ENCODE results near the gene CREB5. TPM values are rescaled to one million over a fixed set of nuclear protein-coding genes. Genes with fewer than 3 reads are reported as not detected.

CREB5 gene
- total RNA-seq, 2 experiments from 2014 or later = not detected

- no peak for DNase-seq
- no peak overlapping the region for H3K4me3 Mint-ChIP-seq
- ChIA-PET POLR2A (no interaction called here), CTCF (no interaction called here)
- no peaks in the 10 kb centered on the region for H3K9me3 Mint-ChIP-seq (ENCODE audit: insufficient read depth)
- H3K36me3 Mint-ChIP-seq (ENCODE audit: low read depth) = no peaks in the 10 kb centered on the region
- no peak for ATAC-seq
- no peak overlapping the region for H3K27ac Mint-ChIP-seq
- no peaks in the 10 kb centered on the region for H3K4me1 Mint-ChIP-seq (ENCODE audit: low read depth)
- H3K27me3 Mint-ChIP-seq (ENCODE audit: low read depth) = no peaks in the 10 kb centered on the region
Measured at GRCh38 chr7:28717445-28718054, 305.2 kb downstream of the CREB5 start.

DNA sequence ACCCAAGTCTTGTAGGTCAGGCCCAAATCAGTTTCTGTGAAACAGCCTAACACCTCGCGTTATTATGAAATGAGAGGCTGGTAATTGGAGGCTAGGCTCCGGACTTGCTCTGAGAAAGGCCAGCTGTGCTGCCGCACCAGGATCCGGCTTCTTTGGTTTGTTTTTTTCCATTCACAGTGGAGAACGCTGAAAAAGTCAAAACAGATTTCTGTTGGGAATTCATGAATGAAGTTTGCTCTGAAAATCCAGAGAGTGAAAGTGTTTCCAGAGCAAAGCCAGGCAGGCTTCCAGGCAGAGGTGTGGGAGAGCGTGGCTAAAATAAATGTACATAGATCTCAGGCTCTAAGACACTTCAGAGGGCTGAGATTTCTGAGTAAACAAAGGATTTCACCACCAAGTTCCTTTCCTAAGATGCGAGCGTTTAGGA, 305.8 kb downstream of the CREB5 start:
- no peaks in the 10 kb centered on the region for H3K36me3 Mint-ChIP-seq (ENCODE audit: low read depth)
- DNase-seq = no peak
- H3K27ac Mint-ChIP-seq = no peak overlapping the region
- no peak for ATAC-seq
- H3K4me3 Mint-ChIP-seq = no peak overlapping the region
- H3K9me3 Mint-ChIP-seq (ENCODE audit: insufficient read depth) = no peaks in the 10 kb centered on the region
- no peaks in the 10 kb centered on the region for H3K4me1 Mint-ChIP-seq (ENCODE audit: low read depth)
- ChIA-PET CTCF (no interaction called here), POLR2A (no interaction called here)
- H3K27me3 Mint-ChIP-seq (ENCODE audit: low read depth) = no peaks in the 10 kb centered on the region

- Mint-ChIP-seq H3K4me1 (ENCODE audit: low read depth) (no peaks in the 10 kb centered on the region), H3K27ac (no peak overlapping the region), H3K4me3 (no peak overlapping the region), H3K36me3 (ENCODE audit: low read depth) (no peaks in the 10 kb centered on the region), H3K9me3 (ENCODE audit: insufficient read depth) (no peaks in the 10 kb centered on the region), H3K27me3 (ENCODE audit: low read depth) (no peaks in the 10 kb centered on the region)
- ChIA-PET CTCF (no interaction called here), POLR2A (no interaction called here)
- no peak for ATAC-seq
- DNase-seq = no peak
Measured at GRCh38 chr7:28718545-28718944, 306.2 kb downstream of the CREB5 start.

DNA sequence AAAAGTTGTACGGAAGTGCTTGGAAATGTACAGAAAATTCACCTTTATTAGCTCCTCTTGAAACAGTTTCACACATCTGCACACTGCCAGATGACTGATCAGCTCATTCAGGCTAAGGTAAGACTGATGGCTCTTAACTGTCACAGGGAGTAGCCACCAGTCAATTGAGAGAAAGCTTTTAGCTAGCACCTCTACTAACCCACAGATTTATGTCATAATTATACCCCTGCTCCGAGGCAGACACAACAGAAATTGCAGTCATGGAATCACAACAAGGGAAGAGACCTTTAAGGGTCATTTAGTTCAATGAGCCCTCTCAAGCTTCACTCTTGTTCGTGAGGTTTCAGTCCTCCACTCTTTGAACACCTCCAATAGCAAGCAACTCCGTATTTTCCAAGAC, 310.4 kb downstream of the CREB5 start:
- POLR2A ChIA-PET = no interaction called here
- ATAC-seq (no peak), DNase-seq (no peak)
- CTCF ChIA-PET = no interaction called here
- Mint-ChIP-seq H3K27me3 (ENCODE audit: low read depth) (peaks cover 2% of the 10 kb centered on the region), H3K4me3 (no peak overlapping the region), H3K36me3 (ENCODE audit: low read depth) (no peaks in the 10 kb centered on the region), H3K27ac (no peak overlapping the region), H3K9me3 (ENCODE audit: insufficient read depth) (no peaks in the 10 kb centered on the region), H3K4me1 (ENCODE audit: low read depth) (peaks cover 5% of the 10 kb centered on the region)

DNA sequence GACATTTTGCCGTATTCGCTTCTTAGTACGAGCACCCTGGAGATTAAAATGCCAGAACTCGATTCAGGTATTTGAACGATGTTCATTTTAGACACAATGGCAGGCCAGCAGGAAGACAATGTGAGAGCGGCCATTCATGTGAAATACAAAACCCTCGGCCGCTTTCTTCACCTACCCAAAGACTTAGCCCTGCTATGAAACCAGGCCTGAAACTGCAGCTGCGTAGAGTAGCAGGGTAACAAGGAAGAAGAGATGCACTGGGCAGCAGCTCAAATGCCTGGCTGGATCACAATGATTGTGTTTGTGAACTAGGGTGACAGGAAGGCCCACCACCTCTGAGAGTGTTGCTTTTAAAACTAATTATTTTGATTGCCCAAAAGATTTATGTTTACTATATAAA, 311.0 kb downstream of the CREB5 start:
- Mint-ChIP-seq H3K27ac (no peak overlapping the region), H3K27me3 (ENCODE audit: low read depth) (peaks cover 2% of the 10 kb centered on the region), H3K9me3 (ENCODE audit: insufficient read depth) (no peaks in the 10 kb centered on the region), H3K4me1 (ENCODE audit: low read depth) (peaks cover 5% of the 10 kb centered on the region), H3K36me3 (ENCODE audit: low read depth) (no peaks in the 10 kb centered on the region), H3K4me3 (no peak overlapping the region)
- DNase-seq (no peak), ATAC-seq (no peak)
- ChIA-PET CTCF (no interaction called here), POLR2A (no interaction called here)

- Mint-ChIP-seq H3K27ac (no peak overlapping the region), H3K9me3 (ENCODE audit: insufficient read depth) (no peaks in the 10 kb centered on the region), H3K36me3 (ENCODE audit: low read depth) (no peaks in the 10 kb centered on the region), H3K4me3 (no peak overlapping the region), H3K27me3 (ENCODE audit: low read depth) (peaks cover 8% of the 10 kb centered on the region), H3K4me1 (ENCODE audit: low read depth) (peaks cover 5% of the 10 kb centered on the region)
- DNase-seq (no peak), ATAC-seq (no peak)
- CTCF ChIA-PET = no interaction called here
- POLR2A ChIA-PET = no interaction called here
Measured at GRCh38 chr7:28724563-28724962, 312.2 kb downstream of the CREB5 start.

GRCh38 chr7:28725045-28725642, 312.8 kb downstream of the CREB5 start:
- peaks cover 10% of the 10 kb centered on the region for H3K27me3 Mint-ChIP-seq (ENCODE audit: low read depth)
- no peak overlapping the region for H3K4me3 Mint-ChIP-seq
- no peak for DNase-seq

GRCh38 chr7:28725911-28726310, 313.6 kb downstream of the CREB5 start:
- no peak for ATAC-seq
- H3K27ac Mint-ChIP-seq = no peak overlapping the region
- CTCF ChIA-PET = no interaction called here
- peaks cover 5% of the 10 kb centered on the region for H3K4me1 Mint-ChIP-seq (ENCODE audit: low read depth)
- H3K27me3 Mint-ChIP-seq (ENCODE audit: low read depth) = peaks cover 10% of the 10 kb centered on the region
- no peaks in the 10 kb centered on the region for H3K9me3 Mint-ChIP-seq (ENCODE audit: insufficient read depth)
- H3K4me3 Mint-ChIP-seq = no peak overlapping the region
- no peak for DNase-seq
- H3K36me3 Mint-ChIP-seq (ENCODE audit: low read depth) = no peaks in the 10 kb centered on the region
- POLR2A ChIA-PET = no interaction called here

More at GRCh38 chr7:28725045-28725642, 312.8 kb downstream of the CREB5 start:
- ATAC-seq = no peak
- CTCF ChIA-PET = no interaction called here
- peaks cover 5% of the 10 kb centered on the region for H3K4me1 Mint-ChIP-seq (ENCODE audit: low read depth)
- POLR2A ChIA-PET = no interaction called here
- H3K27ac Mint-ChIP-seq = no peak overlapping the region
- H3K9me3 Mint-ChIP-seq (ENCODE audit: insufficient read depth) = no peaks in the 10 kb centered on the region
- no peaks in the 10 kb centered on the region for H3K36me3 Mint-ChIP-seq (ENCODE audit: low read depth)

GRCh38 chr7:28726555-28726954, 314.2 kb downstream of the CREB5 start:
- DNase-seq (no peak), ATAC-seq (no peak)
- ChIA-PET CTCF (no interaction called here), POLR2A (no interaction called here)
- peaks cover 10% of the 10 kb centered on the region for H3K27me3 Mint-ChIP-seq (ENCODE audit: low read depth)
- H3K27ac Mint-ChIP-seq = no peak overlapping the region
- H3K4me3 Mint-ChIP-seq = no peak overlapping the region
- H3K36me3 Mint-ChIP-seq (ENCODE audit: low read depth) = no peaks in the 10 kb centered on the region
- no peaks in the 10 kb centered on the region for H3K9me3 Mint-ChIP-seq (ENCODE audit: insufficient read depth)
- H3K4me1 Mint-ChIP-seq (ENCODE audit: low read depth) = peaks cover 5% of the 10 kb centered on the region

- ChIA-PET CTCF (no interaction called here), POLR2A (no interaction called here)
- Mint-ChIP-seq H3K4me1 (ENCODE audit: low read depth) (peaks cover 5% of the 10 kb centered on the region), H3K27ac (no peak overlapping the region), H3K27me3 (ENCODE audit: low read depth) (peaks cover 16% of the 10 kb centered on the region), H3K9me3 (ENCODE audit: insufficient read depth) (no peaks in the 10 kb centered on the region), H3K4me3 (no peak overlapping the region), H3K36me3 (ENCODE audit: low read depth) (no peaks in the 10 kb centered on the region)
- DNase-seq = no peak
- ATAC-seq = no peak
Measured at GRCh38 chr7:28729281-28729680, 317.0 kb downstream of the CREB5 start.

DNA sequence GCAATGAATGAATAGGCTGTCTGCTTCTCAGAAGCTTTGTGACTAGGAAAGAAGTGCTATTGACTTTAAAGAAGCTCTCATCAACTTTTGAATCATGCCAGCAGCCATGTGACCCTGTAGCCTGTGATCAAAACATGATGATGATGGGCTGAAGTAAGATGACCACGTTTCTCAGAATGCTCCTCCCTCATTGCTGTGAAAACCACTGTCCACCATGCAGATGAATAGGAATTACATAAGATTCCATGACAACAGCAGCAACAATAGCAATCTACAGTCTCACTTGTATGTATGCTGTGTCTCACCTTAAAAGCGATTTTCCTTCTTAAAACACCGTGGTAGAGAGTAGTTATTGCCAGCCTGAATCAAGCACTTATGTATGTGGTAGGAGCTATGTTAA, 317.4 kb downstream of the CREB5 start:
- peaks cover 16% of the 10 kb centered on the region for H3K27me3 Mint-ChIP-seq (ENCODE audit: low read depth)
- peaks cover 5% of the 10 kb centered on the region for H3K4me1 Mint-ChIP-seq (ENCODE audit: low read depth)
- DNase-seq = no peak
- CTCF ChIA-PET = no interaction called here
- no peaks in the 10 kb centered on the region for H3K36me3 Mint-ChIP-seq (ENCODE audit: low read depth)
- POLR2A ChIA-PET = no interaction called here
- H3K4me3 Mint-ChIP-seq = no peak overlapping the region
- no peak overlapping the region for H3K27ac Mint-ChIP-seq
- ATAC-seq = no peak
- H3K9me3 Mint-ChIP-seq (ENCODE audit: insufficient read depth) = no peaks in the 10 kb centered on the region

GRCh38 chr7:28731092-28731658, 318.9 kb downstream of the CREB5 start:
- H3K36me3 Mint-ChIP-seq (ENCODE audit: low read depth) = no peaks in the 10 kb centered on the region
- ATAC-seq (no peak), DNase-seq (no peak)
- H3K27ac Mint-ChIP-seq = no peak overlapping the region
- H3K27me3 Mint-ChIP-seq (ENCODE audit: low read depth) = peaks cover 16% of the 10 kb centered on the region
- CTCF ChIA-PET = no interaction called here
- no peaks in the 10 kb centered on the region for H3K4me1 Mint-ChIP-seq (ENCODE audit: low read depth)
- POLR2A ChIA-PET = no interaction called here
- no peaks in the 10 kb centered on the region for H3K9me3 Mint-ChIP-seq (ENCODE audit: insufficient read depth)
- H3K4me3 Mint-ChIP-seq = no peak overlapping the region
